ENCODE measurements around the gene HEXIM1.

GRCh38 chr17:45145035-45145389 lies 3.3 kb upstream of the HEXIM1 start:
- no peak for TF ChIP-seq CTCF (IDR thresholded peaks at IDR 0.05)
- no peak for TF ChIP-seq EZH2 (IDR thresholded peaks at IDR 0.05)
